OCI-LY1 (cell line): Measurements from ENCODE around the gene MS4A10.

Experiments used
- H2AFZ ChIP-seq: fragments of 200-600 bp; sonication (generic), shearing (Covaris generic); 2 replicates; pipeline ENCODE4 v1.6.0; 2014; ENCODE audit warnings: antibody characterized with exemption, mild to moderate bottlenecking, low read length
- H3F3A ChIP-seq: fragments of 200-600 bp; sonication (generic), shearing (Covaris generic); 2 replicates; pipeline ENCODE4 v1.6.0; 2014; ENCODE audit warnings: mild to moderate bottlenecking, antibody characterized with exemption, low read length, moderate library complexity; ENCODE audit not compliant: insufficient read depth
- H3K27ac ChIP-seq: fragments of 200-600 bp; sonication (generic); 2 replicates; pipeline ENCODE4 v1.5.1; 2014; ENCODE audit warnings: low read length, mixed run types, mild to moderate bottlenecking, low read depth; ENCODE audit not compliant: poor library complexity, severe bottlenecking
- H3K27me3 ChIP-seq: fragments of 200-600 bp; sonication (generic); 2 replicates; pipeline ENCODE4 v1.6.0; 2014; ENCODE audit warnings: antibody characterized with exemption, mild to moderate bottlenecking, low read length, moderate library complexity; ENCODE audit not compliant: insufficient read depth
- H3K36me3 ChIP-seq: fragments of 200-600 bp; sonication (generic); 2 replicates; pipeline ENCODE4 v1.6.1; 2014; ENCODE audit warnings: mild to moderate bottlenecking, antibody characterized with exemption, low read length, moderate library complexity, mixed read lengths; ENCODE audit not compliant: insufficient read depth
- H3K4me1 ChIP-seq: fragments of 200-600 bp; sonication (generic); 2 replicates; pipeline ENCODE4 v1.5.1; 2014; ENCODE audit warnings: mild to moderate bottlenecking, low read length, moderate library complexity; ENCODE audit not compliant: insufficient read depth, severe bottlenecking
- H3K4me2 ChIP-seq: fragments of 200-600 bp; sonication (generic), shearing (Covaris generic); 2 replicates; pipeline ENCODE4 v1.6.1; 2014; ENCODE audit warnings: low read length
- H3K4me3 ChIP-seq: fragments of 200-600 bp; sonication (generic); 2 replicates; pipeline ENCODE4 v1.5.1; 2014; ENCODE audit warnings: low read length, low read depth, mild to moderate bottlenecking, mixed read lengths; ENCODE audit not compliant: poor library complexity, severe bottlenecking
- H3K79me2 ChIP-seq: fragments of 200-600 bp; shearing (Covaris generic); 2 replicates; pipeline ENCODE4 v1.6.1; 2016; ENCODE audit warnings: mixed run types, low read length, mixed read lengths; ENCODE audit not compliant: insufficient read depth
- H3K9ac ChIP-seq: fragments of 200-600 bp; sonication (generic), shearing (Covaris generic); 2 replicates; pipeline ENCODE4 v1.6.1; 2014; ENCODE audit warnings: mild to moderate bottlenecking, low read length, mixed read lengths
- H3K9me2 ChIP-seq: fragments of 200-600 bp; sonication (generic), shearing (Covaris generic); 2 replicates; pipeline ENCODE4 v1.6.1; 2014; ENCODE audit warnings: low read depth, mild to moderate bottlenecking, low read length, mixed read lengths
- H3K9me3 ChIP-seq: fragments of 200-600 bp; shearing (Covaris generic); 2 replicates; pipeline ENCODE4 v1.6.1; 2014; ENCODE audit warnings: low read length, mixed read lengths
- H4K20me1 ChIP-seq: fragments of 200-600 bp; sonication (generic), shearing (Covaris generic); 2 replicates; pipeline ENCODE4 v1.6.0; 2016; ENCODE audit warnings: mild to moderate bottlenecking, low read length; ENCODE audit not compliant: insufficient read depth
- CTCF ChIP-seq: fragments of 200-600 bp; sonication (generic), shearing (Covaris generic); IDR thresholded peaks from 2 replicates; pipeline ENCODE4 v1.5.1; 2017; ENCODE audit warnings: mild to moderate bottlenecking, antibody characterized with exemption, low read length, moderate library complexity, mixed read lengths
- EZH2 ChIP-seq: fragments of 200-600 bp; sonication (generic), shearing (Covaris generic); IDR thresholded peaks from 2 replicates; pipeline ENCODE4 v1.8.0; 2017; ENCODE audit warnings: borderline replicate concordance, mixed run types, mild to moderate bottlenecking, antibody characterized with exemption, low read length, moderate library complexity, mixed read lengths

Gene MS4A10

DNA sequence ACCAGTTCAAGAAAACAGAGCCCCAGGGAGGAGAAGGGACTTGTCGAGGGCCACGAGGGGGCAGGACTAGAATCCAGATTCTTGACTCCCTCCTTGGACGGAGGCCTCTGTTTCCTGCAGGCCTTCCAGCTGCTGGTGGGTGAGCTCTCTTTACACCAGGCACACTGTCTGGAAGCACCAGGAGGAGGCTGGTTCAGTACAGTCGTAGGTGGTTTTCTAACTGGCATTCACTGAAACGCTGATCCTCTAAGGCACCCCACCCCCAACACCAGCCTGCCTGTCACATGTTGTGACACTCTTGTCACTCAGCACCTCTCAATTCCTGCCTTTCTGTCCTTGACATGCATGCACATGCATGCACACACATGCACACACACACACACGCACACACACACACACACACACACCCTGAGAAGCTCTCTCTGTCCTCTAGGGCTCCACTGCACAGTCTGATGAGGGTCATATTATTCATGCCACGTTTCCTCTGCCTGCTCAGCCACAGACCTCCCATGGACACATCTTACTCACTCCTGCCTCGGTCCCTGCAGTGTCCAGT, 751 bp downstream of the MS4A10 start:
- no peak overlapping the region for H3K9ac ChIP-seq
- no peaks in the 10 kb centered on the region for H3K79me2 ChIP-seq
- no peak overlapping the region for H3K4me2 ChIP-seq
- no peaks in the 10 kb centered on the region for H3K9me2 ChIP-seq
- no peaks in the 10 kb centered on the region for H3K9me3 ChIP-seq
- peaks cover 14% of the 10 kb centered on the region; the same call in 1 of the 2 replicates for H3K27me3 ChIP-seq
- H4K20me1 ChIP-seq, result no peaks in the 10 kb centered on the region
- no peak for TF ChIP-seq EZH2
- TF ChIP-seq CTCF, result no peak
- no peak overlapping the region for H2AFZ ChIP-seq
- H3K36me3 ChIP-seq, result no peaks in the 10 kb centered on the region
- no peaks in the 10 kb centered on the region for H3F3A ChIP-seq
- no peaks in the 10 kb centered on the region for H3K4me1 ChIP-seq
- H3K27ac ChIP-seq, result no peak overlapping the region
- H3K4me3 ChIP-seq, result no peak overlapping the region

DNA sequence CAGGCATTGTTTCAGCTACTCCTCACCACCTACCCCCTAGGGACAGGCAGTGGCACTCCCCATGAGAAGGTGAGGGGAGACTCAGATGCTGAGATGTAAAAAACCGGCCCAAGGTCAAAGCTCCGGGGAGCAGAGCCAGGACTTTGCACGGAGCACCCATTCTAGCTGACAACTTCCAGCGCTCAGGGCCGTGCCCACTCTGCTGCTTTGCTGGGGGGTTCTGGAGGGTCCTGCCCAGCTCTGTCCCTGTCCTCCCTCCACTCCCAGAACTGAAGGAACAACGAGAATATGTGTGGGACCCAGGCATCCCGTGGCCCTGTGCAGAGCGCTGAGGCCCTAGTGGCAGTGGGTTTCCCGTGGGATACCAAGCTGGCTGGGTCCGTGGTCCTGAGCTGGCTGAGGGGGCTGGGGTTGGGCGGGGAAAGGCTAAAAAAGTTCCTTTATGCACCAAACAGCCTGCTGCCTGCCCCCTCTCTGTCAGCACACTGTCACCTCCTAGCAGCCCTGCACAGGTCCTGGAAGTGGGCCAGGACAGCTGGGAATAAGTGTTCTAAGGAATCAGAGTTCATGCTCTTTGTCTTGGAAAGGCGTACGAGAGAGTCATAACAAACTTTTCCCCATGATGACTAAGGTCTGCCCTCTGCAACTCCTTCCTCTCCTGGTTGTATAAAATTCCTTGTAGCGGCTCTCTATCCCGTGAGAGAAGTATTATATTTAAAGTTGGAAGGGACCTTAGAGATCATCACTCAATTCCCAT, 1.9 kb downstream of the MS4A10 start:
- no peak for TF ChIP-seq CTCF
- no peak for TF ChIP-seq EZH2
- Histone ChIP-seq H3K9me2 (no peaks in the 10 kb centered on the region), H4K20me1 (no peaks in the 10 kb centered on the region), H3K4me3 (no peak overlapping the region), H2AFZ (no peak overlapping the region), H3K4me1 (no peaks in the 10 kb centered on the region), H3K36me3 (no peaks in the 10 kb centered on the region), H3K4me2 (no peak overlapping the region), H3K9me3 (0 out of 2 replicates have a peak, but pooled peaks cover 4% of the 10 kb centered on the region), H3K79me2 (no peaks in the 10 kb centered on the region), H3K9ac (no peak overlapping the region), H3K27me3 (peaks cover 15% of the 10 kb centered on the region; the same call in 1 of the 2 replicates), H3K27ac (no peak overlapping the region), H3F3A (no peaks in the 10 kb centered on the region)

- TF ChIP-seq CTCF, result no peak
- no peak for TF ChIP-seq EZH2
- Histone ChIP-seq H3K4me1 (no peaks in the 10 kb centered on the region), H4K20me1 (no peaks in the 10 kb centered on the region), H3K27ac (no peak overlapping the region), H3K4me3 (no peak overlapping the region), H3K36me3 (no peaks in the 10 kb centered on the region), H3K79me2 (no peaks in the 10 kb centered on the region), H3K27me3 (peaks cover 15% of the 10 kb centered on the region; the same call in 1 of the 2 replicates), H3K9ac (no peak overlapping the region), H3K9me2 (no peaks in the 10 kb centered on the region), H3F3A (no peaks in the 10 kb centered on the region), H2AFZ (no peak overlapping the region), H3K9me3 (0 out of 2 replicates have a peak, but pooled peaks cover 4% of the 10 kb centered on the region), H3K4me2 (no peak overlapping the region)
Observed at GRCh38 chr11:60788401-60789125, 3.4 kb downstream of the MS4A10 start.
